Measurements from ENCODE around the gene BHLHE23.
"Not testable (repeated sequence)": the region's sequence is repeated elsewhere in the genome, so short reads cannot be mapped to it uniquely, and the experiment has no call there.

BHLHE23 gene

DNA sequence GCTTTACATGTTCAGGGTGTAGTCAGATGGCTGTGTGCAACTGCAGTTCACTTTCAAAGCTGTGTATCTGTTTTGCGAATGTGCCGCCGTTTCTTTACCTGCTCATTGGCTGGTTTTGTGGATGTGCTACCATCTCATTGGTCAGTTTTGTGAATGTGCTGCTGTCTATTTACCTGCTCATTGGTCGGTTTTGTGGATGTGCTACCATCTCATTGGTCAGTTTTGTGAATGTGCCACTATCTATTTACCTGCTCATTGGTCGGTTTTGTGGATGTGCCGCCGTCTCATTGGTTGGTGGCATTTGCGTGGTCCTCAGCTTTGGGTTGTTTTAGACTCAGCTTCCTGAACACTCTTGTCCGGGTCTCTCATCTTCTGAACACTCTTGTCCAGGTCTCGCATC lies 40.5 kb upstream of the BHLHE23 start:
- no peaks in the 10 kb centered on the region for H3K36me3 Mint-ChIP-seq

DNA sequence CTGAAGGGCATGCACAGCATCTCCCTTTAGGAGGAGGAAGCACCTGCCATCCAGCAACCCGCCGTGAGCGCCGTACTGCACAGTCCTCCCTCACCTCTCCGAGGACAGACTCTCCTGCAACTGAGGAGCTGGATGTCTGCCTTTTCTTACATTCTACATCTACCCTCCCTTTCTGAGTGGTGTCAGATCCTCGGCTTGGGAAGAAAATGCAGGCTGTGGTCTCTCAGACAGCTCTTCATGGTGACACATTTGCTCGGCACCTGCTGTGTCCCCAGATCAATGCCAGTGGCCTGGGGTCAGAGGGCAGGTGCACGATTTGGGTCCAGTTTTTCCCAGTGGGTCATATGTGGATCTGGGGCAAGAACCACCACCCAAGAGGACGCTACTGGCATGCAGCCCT lies 40.1 kb upstream of the BHLHE23 start:
- Mint-ChIP-seq H3K36me3 (no peaks in the 10 kb centered on the region), H3K27me3 (peaks cover 52% of the 10 kb centered on the region), H3K4me1 (no peaks in the 10 kb centered on the region), H3K4me3 (no peak overlapping the region), H3K27ac (no peak overlapping the region), H3K9me3 (peaks cover 2% of the 10 kb centered on the region)
- ATAC-seq, result no peak

More for the DNA sequence above, 40.5 kb upstream of the BHLHE23 start:
- no peak overlapping the region for H3K27ac Mint-ChIP-seq
- no peak overlapping the region for H3K4me3 Mint-ChIP-seq
- H3K9me3 Mint-ChIP-seq, result peaks cover 2% of the 10 kb centered on the region
- ATAC-seq, result no peak
- H3K27me3 Mint-ChIP-seq, result peaks cover 52% of the 10 kb centered on the region
- H3K4me1 Mint-ChIP-seq, result no peaks in the 10 kb centered on the region

DNA sequence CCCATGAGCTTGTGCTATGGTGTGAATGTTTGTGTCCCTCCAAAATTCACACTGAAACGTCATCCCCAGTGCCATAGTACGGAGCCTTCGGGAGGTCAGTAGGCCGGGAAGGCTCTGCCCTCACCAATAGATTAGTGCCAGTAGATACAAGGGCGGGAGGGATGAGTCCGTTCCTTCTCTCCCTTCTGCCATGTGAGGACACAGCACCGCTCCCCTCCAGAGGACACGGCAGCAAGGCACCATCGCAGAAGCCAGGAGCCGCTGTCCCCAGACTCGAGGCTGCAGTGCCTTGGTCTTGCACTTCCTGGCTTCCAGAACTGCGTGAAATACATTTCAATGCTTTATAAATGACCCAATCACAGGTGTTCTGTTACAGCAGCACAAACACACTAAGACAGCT lies 39.2 kb upstream of the BHLHE23 start:
- H3K9me3 Mint-ChIP-seq, result peaks cover 2% of the 10 kb centered on the region
- no peaks in the 10 kb centered on the region for H3K4me1 Mint-ChIP-seq
- peaks cover 52% of the 10 kb centered on the region for H3K27me3 Mint-ChIP-seq
- no peak overlapping the region for H3K27ac Mint-ChIP-seq
- H3K4me3 Mint-ChIP-seq, result no peak overlapping the region
- H3K36me3 Mint-ChIP-seq, result no peaks in the 10 kb centered on the region
- ATAC-seq, result no peak

DNA sequence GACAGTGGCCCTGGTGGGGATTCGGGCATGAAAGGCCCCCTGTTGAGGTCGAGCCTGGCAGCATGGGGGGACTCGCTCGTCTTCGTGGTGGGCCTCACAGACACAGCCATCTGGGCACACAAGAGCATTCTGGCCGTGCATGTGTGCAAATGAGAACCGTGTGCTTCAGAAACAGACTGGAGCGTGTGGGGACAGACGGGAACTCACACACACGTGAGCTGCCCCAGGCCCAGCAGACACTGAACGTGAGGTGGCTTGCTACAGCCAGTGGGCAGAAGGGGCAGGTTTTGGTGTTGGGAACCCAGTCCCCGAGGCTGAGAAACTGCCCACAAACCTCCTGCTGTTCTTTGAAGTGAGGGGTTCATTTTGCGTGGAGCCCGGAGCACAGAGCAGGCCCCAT lies 38.6 kb upstream of the BHLHE23 start:
- H3K27ac Mint-ChIP-seq, result no peak overlapping the region
- ATAC-seq, result no peak
- H3K4me3 Mint-ChIP-seq, result no peak overlapping the region
- peaks cover 52% of the 10 kb centered on the region for H3K27me3 Mint-ChIP-seq
- H3K4me1 Mint-ChIP-seq, result no peaks in the 10 kb centered on the region
- no peaks in the 10 kb centered on the region for H3K36me3 Mint-ChIP-seq
- peaks cover 2% of the 10 kb centered on the region for H3K9me3 Mint-ChIP-seq

DNA sequence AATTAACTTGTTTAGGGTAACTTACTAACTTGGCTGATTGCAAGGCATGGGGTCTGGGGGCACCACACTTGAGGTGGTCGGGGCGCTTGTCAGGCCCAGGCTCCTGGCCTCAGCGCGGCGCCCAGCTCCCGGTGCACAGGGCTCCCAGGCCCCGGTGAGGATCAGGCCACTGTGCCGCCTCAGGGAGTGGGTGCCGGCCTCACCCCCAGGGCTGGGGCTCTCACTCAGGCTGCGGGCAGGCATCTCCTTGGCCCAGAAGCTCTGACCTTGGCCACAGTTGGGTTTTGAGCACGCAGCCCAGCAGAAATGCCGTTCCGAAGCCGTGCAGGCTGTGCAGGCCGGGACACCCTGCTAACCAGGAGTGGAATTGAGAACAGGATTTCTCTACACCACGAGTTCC lies 37.8 kb upstream of the BHLHE23 start:
- Mint-ChIP-seq H3K9me3 (peaks cover 2% of the 10 kb centered on the region), H3K4me3 (no peak overlapping the region), H3K36me3 (no peaks in the 10 kb centered on the region), H3K4me1 (no peaks in the 10 kb centered on the region), H3K27ac (no peak overlapping the region), H3K27me3 (peaks cover 57% of the 10 kb centered on the region)
- ATAC-seq, result no peak

DNA sequence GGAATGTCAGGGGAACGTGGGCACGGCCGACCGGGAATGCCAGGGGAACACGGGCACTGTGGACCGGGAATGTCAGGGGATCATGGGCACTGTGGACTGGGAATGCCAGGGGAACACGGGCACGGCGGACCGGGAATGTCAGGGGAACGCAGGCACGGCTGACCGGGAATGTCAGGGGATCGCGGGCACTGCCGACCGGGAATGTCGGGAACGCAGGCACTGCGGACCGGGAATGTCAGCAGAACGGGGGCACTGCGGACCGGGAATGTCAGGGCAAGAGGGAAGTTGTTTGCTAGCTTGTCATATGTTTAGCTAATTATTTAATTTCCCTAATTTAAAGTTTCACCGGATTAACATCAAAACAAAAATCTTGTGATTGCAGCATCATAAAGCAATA lies 37.4 kb upstream of the BHLHE23 start:
- no peaks in the 10 kb centered on the region for H3K36me3 Mint-ChIP-seq
- ATAC-seq, result no peak
- peaks cover 60% of the 10 kb centered on the region for H3K27me3 Mint-ChIP-seq
- peaks cover 1% of the 10 kb centered on the region for H3K9me3 Mint-ChIP-seq
- H3K27ac Mint-ChIP-seq, result no peak overlapping the region
- no peak overlapping the region for H3K4me3 Mint-ChIP-seq
- no peaks in the 10 kb centered on the region for H3K4me1 Mint-ChIP-seq

DNA sequence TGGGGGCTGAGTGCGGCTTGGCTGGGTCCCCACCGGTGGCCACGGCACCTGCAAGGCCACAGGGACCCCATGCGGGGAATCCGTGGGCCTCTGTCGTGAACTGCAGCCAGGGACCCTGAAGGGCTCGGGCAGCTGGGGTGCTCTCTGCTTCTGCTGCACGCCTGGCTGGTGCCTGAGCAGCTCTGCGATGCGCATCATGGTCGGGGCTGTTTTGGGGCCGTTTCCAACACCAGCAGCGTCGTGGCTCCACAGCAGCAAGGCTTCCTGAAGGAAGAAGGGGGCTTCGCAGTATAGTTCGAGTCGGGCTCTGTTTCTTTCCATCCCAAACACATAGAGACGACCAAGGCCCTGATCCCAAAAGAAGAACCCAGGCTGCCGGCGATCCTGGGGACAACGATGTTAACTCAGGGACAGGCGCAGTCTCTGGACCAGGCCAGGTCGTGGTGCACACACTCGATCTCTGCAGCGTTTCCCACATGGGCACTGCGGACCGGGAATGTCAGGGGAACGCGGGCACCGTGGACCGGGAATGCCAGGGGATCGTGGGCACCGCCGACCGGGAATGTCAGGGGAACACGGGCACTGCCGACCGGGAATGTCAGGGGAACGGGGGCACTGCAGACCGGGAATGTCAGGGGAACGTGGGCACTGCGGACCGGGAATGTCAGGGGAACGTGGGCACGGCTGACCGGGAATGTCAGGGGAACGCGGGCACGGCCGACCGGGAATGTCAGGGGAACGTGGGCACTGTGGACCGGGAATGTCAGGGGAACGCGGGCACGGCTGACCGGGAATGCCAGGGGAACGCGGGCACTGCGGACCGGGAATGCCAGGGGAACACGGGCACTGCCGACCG lies 36.8 kb upstream of the BHLHE23 start:
- H3K27me3 Mint-ChIP-seq, result peaks cover 60% of the 10 kb centered on the region
- H3K4me3 Mint-ChIP-seq, result no peak overlapping the region
- no peak for ATAC-seq
- no peaks in the 10 kb centered on the region for H3K36me3 Mint-ChIP-seq
- no peaks in the 10 kb centered on the region for H3K9me3 Mint-ChIP-seq
- no peaks in the 10 kb centered on the region for H3K4me1 Mint-ChIP-seq
- H3K27ac Mint-ChIP-seq, result no peak overlapping the region

DNA sequence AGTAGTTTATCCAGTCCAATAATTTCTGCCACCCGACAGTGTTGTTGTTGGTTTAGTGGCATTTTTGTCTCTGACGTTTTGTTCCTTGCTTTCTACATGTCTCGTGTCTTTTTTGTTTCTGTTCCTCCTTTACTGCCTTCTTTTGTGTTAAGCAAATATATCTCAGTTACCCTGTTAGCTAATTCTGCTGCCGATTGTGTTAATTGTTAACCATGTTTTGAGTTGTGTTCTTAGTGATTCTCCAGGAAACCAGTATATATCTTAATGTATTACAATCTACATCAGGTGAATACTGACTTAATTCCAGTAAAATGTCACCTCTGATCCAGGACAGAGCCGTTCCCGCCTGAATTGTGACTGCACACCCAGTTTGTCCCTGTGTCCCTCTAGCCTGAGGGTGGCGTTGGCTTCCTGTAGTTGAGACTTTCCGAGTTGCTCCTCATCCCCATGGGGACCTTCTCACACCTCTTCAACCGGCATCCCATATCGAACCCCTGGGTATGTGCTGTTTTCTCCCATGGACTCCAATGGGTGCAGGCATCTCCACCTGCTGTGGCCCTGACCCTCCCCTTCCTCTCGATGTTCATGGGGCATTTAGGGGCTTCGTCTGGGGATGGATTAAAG lies 35.8 kb upstream of the BHLHE23 start:
- Mint-ChIP-seq H3K27me3 (peaks cover 70% of the 10 kb centered on the region), H3K4me3 (no peak overlapping the region), H3K36me3 (no peaks in the 10 kb centered on the region), H3K9me3 (no peaks in the 10 kb centered on the region), H3K4me1 (no peaks in the 10 kb centered on the region), H3K27ac (no peak overlapping the region)
- no peak for ATAC-seq

DNA sequence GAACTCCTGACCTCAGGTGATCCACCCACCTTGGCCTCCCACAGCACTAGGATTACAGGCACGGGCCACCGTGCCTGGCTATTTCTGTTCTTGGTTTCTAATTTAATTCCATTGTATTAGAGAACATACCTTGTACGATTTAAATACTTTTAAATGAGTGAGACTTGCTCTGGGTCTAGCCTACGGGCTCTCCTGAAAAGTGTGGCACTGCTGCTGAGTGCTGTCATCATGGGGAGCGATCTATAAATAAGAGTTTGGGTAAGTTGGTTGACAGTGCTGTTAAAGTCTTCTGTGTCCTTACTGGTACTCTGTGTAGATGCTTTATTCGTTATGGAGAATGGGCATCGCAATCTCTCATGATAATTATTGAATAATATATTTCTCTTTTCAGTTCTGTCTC lies 35.0 kb upstream of the BHLHE23 start:
- Mint-ChIP-seq H3K4me1 (no peaks in the 10 kb centered on the region), H3K9me3 (no peaks in the 10 kb centered on the region), H3K4me3 (no peak overlapping the region), H3K27me3 (peaks cover 76% of the 10 kb centered on the region), H3K36me3 (no peaks in the 10 kb centered on the region), H3K27ac (no peak overlapping the region)
- ATAC-seq, result no peak

DNA sequence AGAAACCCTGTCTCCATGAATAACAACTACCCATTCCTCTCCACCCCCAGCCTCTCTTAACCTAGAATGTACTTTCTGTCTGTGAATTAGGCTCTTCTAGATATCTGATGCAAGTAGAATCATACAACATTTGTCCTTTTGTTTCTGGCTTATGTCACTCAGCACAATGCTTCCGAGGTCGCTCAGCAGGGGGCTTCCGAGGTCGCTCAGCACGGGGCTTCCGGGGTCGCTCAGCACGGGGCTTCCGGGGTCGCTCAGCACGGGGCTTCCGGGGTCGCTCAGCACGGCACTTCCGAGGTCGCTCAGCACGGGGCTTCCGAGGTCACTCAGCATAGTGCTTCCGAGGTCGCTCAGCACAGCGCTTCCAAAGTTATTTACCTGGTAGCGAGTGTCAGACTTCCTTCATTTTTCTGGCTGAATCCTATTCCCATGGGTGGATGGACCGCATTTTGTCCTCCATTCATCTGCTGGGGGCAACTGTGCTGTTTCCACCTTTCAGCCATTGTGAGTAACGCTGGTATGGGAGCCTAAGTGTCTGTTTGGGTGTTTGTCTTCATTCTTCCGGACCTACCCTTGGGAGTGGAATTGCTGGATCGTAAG lies 31.0 kb upstream of the BHLHE23 start:
- H3K27ac Mint-ChIP-seq, result no peak overlapping the region
- no peak for ATAC-seq
- no peaks in the 10 kb centered on the region for H3K9me3 Mint-ChIP-seq
- no peak overlapping the region for H3K4me3 Mint-ChIP-seq
- H3K36me3 Mint-ChIP-seq, result no peaks in the 10 kb centered on the region
- H3K4me1 Mint-ChIP-seq, result peaks cover 15% of the 10 kb centered on the region
- peaks cover 73% of the 10 kb centered on the region for H3K27me3 Mint-ChIP-seq

DNA sequence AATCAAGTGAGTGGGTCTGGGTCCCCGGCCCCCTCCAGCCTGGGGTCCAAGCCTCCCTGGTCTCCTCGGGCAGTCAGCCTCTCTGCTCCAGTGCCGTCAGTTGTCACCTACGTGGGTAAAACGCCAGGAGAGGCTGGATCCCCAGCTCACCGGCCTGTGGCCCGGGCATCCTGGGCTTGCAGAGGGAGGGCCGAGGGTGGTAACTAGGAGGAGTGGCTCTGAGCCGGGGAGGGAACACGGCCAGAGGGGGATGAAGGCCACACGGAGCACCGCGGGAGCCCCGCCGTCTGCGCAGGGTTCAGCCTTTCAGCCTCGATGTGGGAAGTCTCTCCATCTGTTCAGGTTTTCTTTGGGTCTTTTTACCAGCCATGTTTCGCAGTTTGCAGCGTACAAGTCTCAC lies 29.5 kb upstream of the BHLHE23 start:
- Mint-ChIP-seq H3K27ac (no peak overlapping the region), H3K27me3 (peaks cover 73% of the 10 kb centered on the region), H3K36me3 (no peaks in the 10 kb centered on the region), H3K4me1 (peaks cover 18% of the 10 kb centered on the region), H3K4me3 (no peak overlapping the region), H3K9me3 (no peaks in the 10 kb centered on the region)
- no peak for ATAC-seq

DNA sequence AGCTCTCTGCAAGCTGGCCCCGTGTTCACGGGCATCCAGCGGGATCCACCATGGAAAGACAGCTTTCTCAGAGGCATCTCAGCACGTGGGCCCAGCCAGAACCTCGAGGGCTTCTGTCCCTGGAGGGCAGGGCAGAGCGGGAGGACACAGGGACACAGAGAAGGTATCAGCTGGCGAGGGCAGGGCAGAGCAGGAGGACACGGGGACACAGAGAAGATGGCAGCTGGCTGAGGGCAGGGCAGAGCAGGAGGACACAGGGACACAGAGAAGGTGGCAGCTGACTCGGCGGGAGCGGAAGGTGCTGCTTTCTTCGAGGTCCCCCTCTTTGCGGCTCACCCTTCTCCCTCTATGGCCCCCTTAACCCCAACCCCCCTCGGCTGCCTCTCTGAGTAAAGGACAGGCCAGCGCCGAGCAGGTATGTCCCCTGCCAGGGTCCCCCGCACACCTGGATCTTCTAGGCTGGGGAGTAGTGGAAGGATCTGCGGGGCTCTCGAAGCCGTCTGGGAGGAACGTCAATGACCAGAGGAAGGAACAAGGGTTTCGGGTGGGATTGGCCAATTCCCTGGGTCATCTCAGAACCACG lies 28.9 kb upstream of the BHLHE23 start:
- peaks cover 73% of the 10 kb centered on the region for H3K27me3 Mint-ChIP-seq
- no peaks in the 10 kb centered on the region for H3K36me3 Mint-ChIP-seq
- no peak for ATAC-seq
- H3K27ac Mint-ChIP-seq, result no peak overlapping the region
- H3K4me1 Mint-ChIP-seq, result peaks cover 18% of the 10 kb centered on the region
- H3K4me3 Mint-ChIP-seq, result no peak overlapping the region
- H3K9me3 Mint-ChIP-seq, result no peaks in the 10 kb centered on the region

DNA sequence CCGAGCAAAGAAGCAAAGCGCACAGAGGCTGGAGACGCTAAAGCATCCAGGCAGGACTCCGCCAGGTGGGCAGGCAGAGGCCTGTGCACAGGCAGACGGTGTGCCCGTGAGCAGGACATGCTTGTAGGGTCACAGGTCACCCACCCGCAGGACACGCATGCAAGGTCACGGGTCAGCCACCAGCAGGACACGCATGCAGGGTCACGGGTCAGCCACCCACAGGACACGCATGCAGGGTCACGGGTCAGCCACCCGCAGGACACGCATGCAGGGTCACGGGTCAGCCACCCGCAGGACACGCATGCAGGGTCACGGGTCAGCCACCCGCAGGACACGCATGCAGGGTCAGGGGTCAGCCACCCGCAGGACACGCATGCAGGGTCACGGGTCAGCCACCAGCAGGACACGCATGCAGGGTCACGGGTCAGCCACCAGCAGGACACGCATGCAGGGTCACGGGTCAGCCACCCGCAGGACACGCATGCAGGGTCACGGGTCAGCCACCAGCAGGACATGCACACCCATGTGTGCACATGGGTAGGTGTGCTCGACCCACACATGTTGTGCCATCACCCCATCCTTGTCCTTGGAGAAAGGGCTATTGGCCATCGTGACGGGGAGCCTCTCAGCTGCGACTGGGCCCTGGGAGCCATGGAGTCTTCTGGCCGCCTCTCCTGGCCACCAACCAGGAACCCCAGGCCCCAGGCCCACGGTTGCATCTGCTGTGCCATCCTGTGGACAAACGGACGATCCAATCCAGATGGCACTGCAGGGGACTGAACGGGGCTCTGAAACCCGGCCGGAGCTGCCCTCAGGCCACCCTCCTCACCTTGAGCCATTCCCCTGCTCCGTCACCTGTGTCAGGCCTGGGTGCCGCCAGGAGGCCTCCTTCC lies 28.2 kb upstream of the BHLHE23 start:
- H3K27ac Mint-ChIP-seq, ATAC-seq, H3K9me3 Mint-ChIP-seq, H3K36me3 Mint-ChIP-seq, H3K4me3 Mint-ChIP-seq: not testable (repeated sequence)
- peaks cover 67% of the 10 kb centered on the region for H3K27me3 Mint-ChIP-seq
- H3K4me1 Mint-ChIP-seq, result peaks cover 18% of the 10 kb centered on the region

DNA sequence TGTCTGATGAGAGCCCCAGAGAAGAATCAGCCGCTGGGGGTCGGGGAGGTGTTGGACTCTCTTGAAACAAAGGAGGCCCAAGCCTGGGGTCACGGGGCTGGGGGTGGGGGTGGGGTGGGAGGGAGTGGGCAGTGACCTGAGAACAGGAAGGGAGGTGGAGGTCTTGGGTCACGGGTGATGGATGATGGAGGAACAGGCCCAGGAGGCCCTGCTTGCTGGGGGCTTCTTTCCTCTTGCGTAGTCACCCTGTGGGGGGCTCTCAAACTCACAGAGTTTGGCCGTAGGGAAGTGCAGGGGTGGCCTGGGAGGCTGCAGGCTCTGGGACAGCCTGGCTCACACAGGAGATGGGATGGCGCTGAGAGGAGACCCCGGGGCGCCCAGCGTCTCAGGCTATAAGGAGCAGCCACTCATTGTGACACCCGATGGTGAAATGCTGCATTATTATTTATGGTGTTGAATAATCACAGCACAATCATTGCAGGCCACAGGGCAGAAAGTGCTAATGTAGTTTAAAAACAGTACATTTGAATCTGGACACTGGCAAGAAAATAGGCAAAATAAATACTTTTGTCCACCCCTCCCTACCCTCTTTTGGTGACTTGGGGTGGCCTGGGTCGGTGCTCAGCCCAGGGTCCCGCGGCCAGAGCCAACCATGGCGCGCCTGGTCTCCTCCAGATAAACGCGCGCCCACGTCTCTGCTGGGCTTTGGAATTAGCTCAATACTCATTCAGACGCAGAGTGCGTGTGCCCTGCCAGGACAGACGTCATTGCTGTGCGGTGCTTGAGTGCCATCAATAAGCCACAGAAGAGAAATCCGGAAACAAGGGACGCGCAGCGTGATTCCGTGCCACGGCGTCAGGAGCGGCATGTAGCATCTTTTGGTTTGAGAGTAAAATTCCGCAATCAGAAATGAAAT lies 27.3 kb upstream of the BHLHE23 start:
- no peak overlapping the region for H3K4me3 Mint-ChIP-seq
- peaks cover 68% of the 10 kb centered on the region for H3K27me3 Mint-ChIP-seq
- ATAC-seq, result no peak
- H3K27ac Mint-ChIP-seq, result no peak overlapping the region
- no peaks in the 10 kb centered on the region for H3K9me3 Mint-ChIP-seq
- H3K36me3 Mint-ChIP-seq, result no peaks in the 10 kb centered on the region
- H3K4me1 Mint-ChIP-seq, result peaks cover 18% of the 10 kb centered on the region

Measured in stimulated activated memory B cell treated with anti-CD40 and anti-IgM and Interleukin-4, amounts not matched to agents 10 μg/mL and 1 μg/mL and 100 μg/mL, for 72 hours (primary cell).